GDM1 (cell line): ENCODE measurements around the gene ARID3B.

Experiments used
- DNase-seq: peaks from one replicate; lab custom pipeline; 2025; lab: John Stamatoyannopoulos, UW

ARID3B gene

GRCh38 chr15:74604983-74605794, 64.2 kb downstream of the ARID3B start:
- no peak for DNase-seq

GRCh38 chr15:74605795-74606150, 64.8 kb downstream of the ARID3B start:
- DNase-seq, result no peak

GRCh38 chr15:74608786-74609185, 67.8 kb downstream of the ARID3B start:
- no peak for DNase-seq

- no peak for DNase-seq
Measured at GRCh38 chr15:74609938-74610301, 68.9 kb downstream of the ARID3B start.

- DNase-seq, result no peak
Measured at GRCh38 chr15:74610302-74610951, 69.4 kb downstream of the ARID3B start.

- no peak for DNase-seq
Measured at GRCh38 chr15:74611341-74611740, 70.3 kb downstream of the ARID3B start.

GRCh38 chr15:74611834-74612233, 70.8 kb downstream of the ARID3B start:
- no peak for DNase-seq

- DNase-seq, result no peak
Measured at GRCh38 chr15:74612677-74613076, 71.7 kb downstream of the ARID3B start.

- no peak for DNase-seq
Measured at GRCh38 chr15:74613089-74613952, 72.3 kb downstream of the ARID3B start.

- DNase-seq, result no peak
Measured at GRCh38 chr15:74613953-74614743, 73.1 kb downstream of the ARID3B start.

GRCh38 chr15:74614744-74615507, 73.9 kb downstream of the ARID3B start:
- peak; percentile 79 for DNase-seq

GRCh38 chr15:74615508-74616365, 74.7 kb downstream of the ARID3B start, which contains the start of gene CLK3:
Gene CLK3, plus strand, starts transcription at chr15:74615836. Its CDS starts 3,361 bp downstream, at chr15:74619197.
- peak; percentile 95 for DNase-seq

- DNase-seq, result peak; percentile 30
Measured at GRCh38 chr15:74616366-74616939, 75.4 kb downstream of the ARID3B start.

GRCh38 chr15:74616996-74617395, 76.0 kb downstream of the ARID3B start:
- no peak for DNase-seq

GRCh38 chr15:74618841-74619596, 78.0 kb downstream of the ARID3B start:
- DNase-seq, result no peak

GRCh38 chr15:74619916-74620635, 79.1 kb downstream of the ARID3B start:
- no peak for DNase-seq

- DNase-seq, result peak; percentile 38
Measured at GRCh38 chr15:74620636-74621545, 79.9 kb downstream of the ARID3B start.
